HepG2 (cell line): ENCODE data around the gene ANXA10. TPM values are rescaled to one million over a fixed set of nuclear protein-coding genes. Genes with fewer than 3 reads are reported as not detected.

Experiments
- ATAC-seq: fragments of 200-7000 bp; cut with Tn5 transposase; 3 replicates; pipeline ENCODE4 v1.9.1; 2020; ENCODE audit warnings: mild to moderate bottlenecking, moderate library complexity
- BruUV-seq: library from RNA; stranded (reverse); fragments of 400-500 nt; replicated peaks from 2 replicates; lab custom pipeline; 2021; lab: Mats Ljungman, UMichigan
- CTCF ChIA-PET: fragments of 300-600 bp; formaldehyde crosslinking; extraction: SDS; loops from one replicate; lab custom pipeline; 2021; ENCODE audit warnings: low total read pairs, inconsistent platforms, low intra/inter-chr PET ratio; lab: Yijun Ruan, JAX
- POLR2A ChIA-PET: fragments of 350-600 bp; sonication (Branson Sonifier 250); formaldehyde crosslinking; loops from one replicate; lab custom pipeline; 2020; ENCODE audit warnings: antibody characterized with exemption, inconsistent platforms; lab: Yijun Ruan, JAX
- DNase-seq: peaks from one replicate; pipeline ENCODE4 v3.0.0-alpha.2; 2015; ENCODE audit warnings: low spot score
- FAIRE-seq: peaks from 3 replicates; lab custom pipeline; 2011; peaks lifted over from hg19 to GRCh38; lab: Jason Lieb, UNC
- H2AFZ ChIP-seq: one replicate; pipeline ENCODE4 v1.6.1; 2011; ENCODE audit warnings: low read length, inconsistent platforms
- H3K27ac ChIP-seq: fragments of 300-600 bp; 3 replicates; pipeline ENCODE4 v1.8.0; 2011; ENCODE audit warnings: mixed run types, mild to moderate bottlenecking, mixed read lengths, low read length, inconsistent platforms; ENCODE audit not compliant: insufficient read depth; ENCODE audit errors: extremely low read length
- H3K27me3 ChIP-seq, 2 experiments: fragments of 200-600 bp in 1 of 2; 2 replicates in 1 of 2; 3 replicates in 1 of 2; pipeline versions ENCODE4 v1.6.0 to v1.8.0; 2011; ENCODE audit warnings: low read length in 2 of 2, mild to moderate bottlenecking in 2 of 2, moderate library complexity in 2 of 2, inconsistent platforms in 1 of 2; ENCODE audit not compliant: insufficient read depth in 2 of 2, control insufficient read depth in 1 of 2
- H3K36me3 ChIP-seq, 2 experiments: fragments of 200-600 bp in 1 of 2; replicated peaks in 1 of 2; 2 replicates in 1 of 2; 3 replicates in 1 of 2; pipeline versions ENCODE4 v1.5.1 to v1.8.0; 2011; ENCODE audit warnings: low read length in 2 of 2, inconsistent platforms in 1 of 2; ENCODE audit not compliant: insufficient read depth in 2 of 2, control insufficient read depth in 1 of 2
- H3K4me1 ChIP-seq: 2 replicates; pipeline ENCODE4 v1.5.1; 2012; ENCODE audit warnings: low read length, inconsistent platforms; ENCODE audit not compliant: insufficient read depth
- H3K4me2 ChIP-seq: 2 replicates; pipeline ENCODE4 v1.6.0; 2011; ENCODE audit warnings: low read depth, low read length, inconsistent platforms
- H3K4me3 ChIP-seq, 3 experiments: fragments of 200-600 bp in 1 of 3; sonication (generic), shearing (Covaris generic) in 1 of 3; replicated peaks in 1 of 3; 2 replicates each; pipeline ENCODE4 v1.5.1; 2011 to 2016; ENCODE audit warnings: low read length in 3 of 3, inconsistent platforms in 2 of 3, low read depth in 2 of 3, mild to moderate bottlenecking in 2 of 3, control low read depth in 1 of 3, mixed read lengths in 1 of 3; ENCODE audit not compliant: insufficient read depth in 1 of 3
- H3K79me2 ChIP-seq: one replicate; pipeline ENCODE4 v1.6.1; 2011; ENCODE audit warnings: low read length, inconsistent platforms; ENCODE audit not compliant: insufficient read depth
- H3K9ac ChIP-seq: 2 replicates; pipeline ENCODE4 v1.6.0; 2011; ENCODE audit warnings: mild to moderate bottlenecking, low read depth, low read length, inconsistent platforms; ENCODE audit not compliant: insufficient read depth
- H3K9me3 ChIP-seq: 2 replicates; pipeline ENCODE4 v1.5.1; 2012; ENCODE audit warnings: mild to moderate bottlenecking, low read length
- H4K20me1 ChIP-seq: 2 replicates; pipeline ENCODE4 v1.6.0; 2011; ENCODE audit warnings: inconsistent platforms, mild to moderate bottlenecking, low read length, moderate library complexity; ENCODE audit not compliant: insufficient read depth
- GATAD1 ChIP-seq: IDR thresholded peaks from 2 replicates; pipeline ENCODE4 v1.6.1; 2016; ENCODE audit warnings: missing genetic modification reagents, missing compliant biosample characterization
- KDM5A ChIP-seq: fragments of 200-600 bp; sonication (generic); IDR thresholded peaks from 2 replicates; pipeline ENCODE4 v1.7.0; 2018; ENCODE audit warnings: antibody characterized with exemption, mild to moderate bottlenecking, low read length, borderline replicate concordance
- MAFK ChIP-seq, 2 experiments: IDR thresholded peaks in 1 of 2; conservative IDR thresholded peaks in 1 of 2; 2 replicates each; pipeline ENCODE4 v1.6.1; 2011; ENCODE audit warnings: improper control_type of control experiment in 2 of 2, low read length in 2 of 2
- NCOA1 ChIP-seq: sonication (generic); formaldehyde crosslinking; IDR thresholded peaks from 2 replicates; pipeline ENCODE4 v1.9.0; 2021; ENCODE audit warnings: missing genetic modification reagents
- NFKB2 ChIP-seq: sonication (generic); formaldehyde crosslinking; IDR thresholded peaks from 2 replicates; pipeline ENCODE4 v1.4.0; 2020; ENCODE audit warnings: missing genetic modification reagents, borderline replicate concordance
- ZNF251 ChIP-seq: sonication (generic); formaldehyde crosslinking; IDR thresholded peaks from 2 replicates; pipeline ENCODE4 v1.9.0; 2021; ENCODE audit warnings: mild to moderate bottlenecking, missing genetic modification reagents
- ZNF260 ChIP-seq: sonication (generic); formaldehyde crosslinking; IDR thresholded peaks from 2 replicates; pipeline ENCODE4 v1.4.0; 2020; ENCODE audit warnings: missing genetic modification reagents, low read depth, mild to moderate bottlenecking, borderline replicate concordance
- WGBS: methylation state at CpG from one replicate; pipeline ENCODE4 v1.1.6; 2017; ENCODE audit warnings: low lambda C conversion rate; 5-methylcytosine and 5-hydroxymethylcytosine counted together
- in situ Hi-C: cut with HindIII; loops from 2 replicates; pipeline ENCODE4 v1.10.0; 2017; ENCODE audit warnings: low pct_unique_long_range_greater_than_20kb; ENCODE audit not compliant: extremely low pct_ligation_motif_present
- intact Hi-C: fragments of 100-400 bp; cut with micrococcal nuclease; formaldehyde crosslinking; loops from one replicate; pipeline ENCODE4 v1.10.0; 2022; ENCODE audit not compliant: unreplicated experiment
- polyA plus RNA-seq, 8 experiments: library from polyadenylated mRNA; depleted of rRNA in 3 of 8; stranded (reverse) in 7 of 8; unstranded in 1 of 8; fragments of >200 nt; fragmentation: Illumina TruSeq in 4 of 8; extraction: Trizol in 4 of 8; gene quantifications; 2 replicates each; pipeline versions ENCODE4 v1.2.1 to v1.2.3, GENCODE V29; 2011 to 2016; ENCODE audit warnings: low read depth in 4 of 8, missing spikeins in 1 of 8, mixed read lengths in 1 of 8; ENCODE audit not compliant: insufficient read depth in 1 of 8
- total RNA-seq, 5 experiments: library from RNA; depleted of rRNA; stranded (reverse); fragments of >200 nt; fragmentation: Illumina TruSeq; extraction: Trizol; gene quantifications; 2 replicates each; pipeline ENCODE4 v1.2.3, GENCODE V29; 2016; ENCODE audit warnings: low read depth in 1 of 5
- TF ChIP-seq, protein P1 (sequence below), 2 experiments: sonication (generic) in 1 of 2; formaldehyde crosslinking in 1 of 2; IDR thresholded peaks; 2 replicates each; pipeline versions ENCODE4 v1.4.0 to v1.6.1; 2016 to 2020; ENCODE audit warnings: borderline replicate concordance in 1 of 2, low read depth in 1 of 2, mild to moderate bottlenecking in 1 of 2, missing genetic modification reagents in 1 of 2
- TF ChIP-seq, protein P2 (sequence below): sonication (generic); formaldehyde crosslinking; IDR thresholded peaks from 2 replicates; pipeline ENCODE4 v1.5.1; 2020; ENCODE audit warnings: mild to moderate bottlenecking, moderate library complexity, missing genetic modification reagents

The ANXA10 gene
- total and polyA plus RNA-seq, 2 of the 13 experiments (the other 11 are each of a cell fraction or from before 2014, with no cell fraction given) = 0.08 TPM; not detected in 1

DNA sequence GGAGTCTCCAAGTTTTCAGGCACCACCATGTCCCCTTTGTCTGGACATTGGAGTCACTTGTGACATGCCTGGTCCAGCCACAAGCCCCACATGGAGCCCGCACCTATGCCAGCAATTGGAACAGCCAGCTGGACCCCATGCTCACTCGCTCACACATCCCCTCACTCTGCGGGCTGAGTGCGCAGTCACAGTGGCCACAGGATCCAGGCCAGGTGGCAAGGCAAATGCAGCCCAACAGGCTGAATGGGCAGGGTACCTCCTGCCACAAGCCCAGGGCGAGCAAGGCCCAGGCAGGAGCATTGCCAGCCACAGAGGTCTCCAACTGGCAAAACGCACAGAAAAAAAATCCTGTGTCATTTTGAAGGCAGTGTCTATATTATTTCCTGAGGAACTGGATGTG, 82.0 kb downstream of the ANXA10 start:
- DNase-seq (no peak), FAIRE-seq (no peak)
- Histone ChIP-seq H4K20me1 (no peaks in the 10 kb centered on the region), H3K36me3 (no peaks in the 10 kb centered on the region), H3K9ac (no peak overlapping the region), H3K4me1 (peaks cover 8% of the 10 kb centered on the region; the same call in 1 of the 2 replicates), H3K27ac (no peak overlapping the region), H3K9me3 (no peaks in the 10 kb centered on the region)
- POLR2A ChIA-PET = no interaction called here
- no peak for TF ChIP-seq NCOA1 (CRISPR knock-in tag)
- no peak for TF ChIP-seq ZNF251 (CRISPR knock-in tag)
- TF ChIP-seq, all 625 proteins: peak for 0
- 40% methylated on average over 5 of the region's 6 CpGs for WGBS
- no TSS peak for BruUV-seq
- H3K4me2 ChIP-seq = no peak overlapping the region
- H3K79me2 ChIP-seq = no peaks in the 10 kb centered on the region
- in situ Hi-C loops = no loop called here
- no peaks in the 10 kb centered on the region for H3K27me3 ChIP-seq
- CTCF ChIA-PET = no interaction called here
- ATAC-seq = no peak
- H2AFZ ChIP-seq = no peak overlapping the region
- intact Hi-C loops = no loop called here
- no peak overlapping the region for H3K4me3 ChIP-seq

DNA sequence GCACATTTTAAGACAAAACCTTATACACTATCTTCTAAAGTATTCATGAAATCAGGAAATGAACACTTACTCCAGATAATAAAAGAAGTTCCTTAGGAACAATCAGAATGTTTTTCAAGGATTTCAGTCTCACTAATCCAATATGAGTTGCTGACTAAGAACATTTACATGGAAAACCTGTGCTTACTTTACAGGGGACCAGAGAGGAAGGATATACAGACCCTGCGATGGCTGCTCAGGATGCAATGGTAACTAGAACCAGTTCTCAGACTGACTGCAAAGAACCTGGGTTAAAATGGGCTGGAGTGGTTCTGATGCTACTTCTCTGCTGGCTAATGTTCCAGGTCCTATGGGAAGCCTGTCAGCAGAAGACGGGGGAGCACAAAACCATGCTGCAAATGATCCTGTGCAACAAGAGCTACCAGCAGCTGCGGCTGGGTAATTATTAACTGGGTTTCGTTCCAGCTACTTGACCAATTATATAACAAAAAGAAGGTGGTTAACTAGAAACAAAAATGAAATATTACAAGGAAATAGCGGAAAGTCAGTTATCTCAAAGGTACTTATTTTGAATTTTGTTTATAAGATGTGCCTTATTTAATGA, 85.3 kb downstream of the ANXA10 start:
- Histone ChIP-seq H3K27ac (no peak overlapping the region), H3K9ac (no peak overlapping the region), H3K4me3 (no peak overlapping the region), H3K4me1 (peaks cover 8% of the 10 kb centered on the region; the same call in 1 of the 2 replicates), H4K20me1 (no peaks in the 10 kb centered on the region), H3K36me3 (no peaks in the 10 kb centered on the region), H3K79me2 (no peaks in the 10 kb centered on the region), H3K27me3 (no peaks in the 10 kb centered on the region), H2AFZ (no peak overlapping the region), H3K4me2 (peak overlapping the region; percentile 16; the same call in 1 of the 2 replicates), H3K9me3 (no peaks in the 10 kb centered on the region)
- intact Hi-C loops (loop anchor here (2.0 kb wide), 1 partner anchor 15 kb away; no protein-coding TSS in a partner anchor), in situ Hi-C loops (loop anchor here (25.0 kb wide), 2 partner anchors 735 to 1310 kb away; no protein-coding TSS in a partner anchor)
- DNase-seq = peak; percentile 50
- peak; percentile 36 for FAIRE-seq
- 1% methylated on average over 5 of the region's 5 CpGs for WGBS
- BruUV-seq = no TSS peak
- ATAC-seq = peak; percentile 79
- CTCF ChIA-PET = no interaction called here
- POLR2A ChIA-PET = no interaction called here
- TF ChIP-seq, protein P1, sequence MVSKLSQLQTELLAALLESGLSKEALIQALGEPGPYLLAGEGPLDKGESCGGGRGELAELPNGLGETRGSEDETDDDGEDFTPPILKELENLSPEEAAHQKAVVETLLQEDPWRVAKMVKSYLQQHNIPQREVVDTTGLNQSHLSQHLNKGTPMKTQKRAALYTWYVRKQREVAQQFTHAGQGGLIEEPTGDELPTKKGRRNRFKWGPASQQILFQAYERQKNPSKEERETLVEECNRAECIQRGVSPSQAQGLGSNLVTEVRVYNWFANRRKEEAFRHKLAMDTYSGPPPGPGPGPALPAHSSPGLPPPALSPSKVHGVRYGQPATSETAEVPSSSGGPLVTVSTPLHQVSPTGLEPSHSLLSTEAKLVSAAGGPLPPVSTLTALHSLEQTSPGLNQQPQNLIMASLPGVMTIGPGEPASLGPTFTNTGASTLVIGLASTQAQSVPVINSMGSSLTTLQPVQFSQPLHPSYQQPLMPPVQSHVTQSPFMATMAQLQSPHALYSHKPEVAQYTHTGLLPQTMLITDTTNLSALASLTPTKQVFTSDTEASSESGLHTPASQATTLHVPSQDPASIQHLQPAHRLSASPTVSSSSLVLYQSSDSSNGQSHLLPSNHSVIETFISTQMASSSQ (IDR thresholded peaks at IDR 0.05; ENCODE audit: low read depth) = peak; percentile 84
- TF ChIP-seq, protein P1 (CRISPR knock-in tag; IDR thresholded peaks at IDR 0.05; ENCODE audit: borderline replicate concordance) = peak; percentile 59; the same call in 1 of the 2 replicates
- TF ChIP-seq ZNF260 (CRISPR knock-in tag) (no peak), GATAD1 (CRISPR knock-in tag) (no peak), NFKB2 (CRISPR knock-in tag) (no peak), MAFK (conservative IDR thresholded peaks at IDR 0.05 in 1 of 2, IDR thresholded peaks at IDR 0.05 in 1 of 2; ENCODE audit: low read length in 2 of 2) (peak in 1 of 2 experiments; percentile 22; a peak in 1 of 4 replicates), KDM5A (no peak)
- TF ChIP-seq, protein P2, sequence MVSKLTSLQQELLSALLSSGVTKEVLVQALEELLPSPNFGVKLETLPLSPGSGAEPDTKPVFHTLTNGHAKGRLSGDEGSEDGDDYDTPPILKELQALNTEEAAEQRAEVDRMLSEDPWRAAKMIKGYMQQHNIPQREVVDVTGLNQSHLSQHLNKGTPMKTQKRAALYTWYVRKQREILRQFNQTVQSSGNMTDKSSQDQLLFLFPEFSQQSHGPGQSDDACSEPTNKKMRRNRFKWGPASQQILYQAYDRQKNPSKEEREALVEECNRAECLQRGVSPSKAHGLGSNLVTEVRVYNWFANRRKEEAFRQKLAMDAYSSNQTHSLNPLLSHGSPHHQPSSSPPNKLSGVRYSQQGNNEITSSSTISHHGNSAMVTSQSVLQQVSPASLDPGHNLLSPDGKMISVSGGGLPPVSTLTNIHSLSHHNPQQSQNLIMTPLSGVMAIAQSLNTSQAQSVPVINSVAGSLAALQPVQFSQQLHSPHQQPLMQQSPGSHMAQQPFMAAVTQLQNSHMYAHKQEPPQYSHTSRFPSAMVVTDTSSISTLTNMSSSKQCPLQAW (CRISPR knock-in tag) = peak; percentile 52; the same call in 1 of the 2 replicates
